PFSK-1 (cell line): ENCODE measurements around the gene PTPRM.

Experiments
- FOXP2 ChIP-seq: optimal IDR thresholded peaks from 2 replicates; pipeline ENCODE3; 2011; ENCODE audit warnings: borderline replicate concordance, control low read depth, inconsistent platforms; ENCODE audit not compliant: insufficient read depth; ENCODE audit errors: extremely low read length, extremely low read depth
- POLR2AphosphoS5 ChIP-seq: IDR thresholded peaks from 2 replicates; pipeline ENCODE4 v1.6.1; 2012; ENCODE audit warnings: low read depth, mild to moderate bottlenecking, control low read depth, low read length, moderate library complexity
- SIN3A ChIP-seq: IDR thresholded peaks from 2 replicates; pipeline ENCODE4 v1.6.1; 2012; ENCODE audit warnings: mild to moderate bottlenecking, low read length, moderate library complexity, borderline replicate concordance; ENCODE audit not compliant: insufficient read depth
- TAF1 ChIP-seq: IDR thresholded peaks from 2 replicates; pipeline ENCODE4 v1.6.1; 2012; ENCODE audit warnings: low read length, control low read depth, borderline replicate concordance; ENCODE audit not compliant: insufficient read depth
- TF ChIP-seq, protein P1 (sequence below), 2 experiments: IDR thresholded peaks; 2 replicates each; pipeline versions ENCODE4 v1.6.1 to v1.8.0; 2011 to 2012; ENCODE audit warnings: low read depth in 2 of 2, low read length in 2 of 2, control low read depth in 1 of 2, inconsistent platforms in 1 of 2, mild to moderate bottlenecking in 1 of 2, moderate library complexity in 1 of 2; ENCODE audit not compliant: insufficient read depth in 1 of 2

PTPRM gene

DNA sequence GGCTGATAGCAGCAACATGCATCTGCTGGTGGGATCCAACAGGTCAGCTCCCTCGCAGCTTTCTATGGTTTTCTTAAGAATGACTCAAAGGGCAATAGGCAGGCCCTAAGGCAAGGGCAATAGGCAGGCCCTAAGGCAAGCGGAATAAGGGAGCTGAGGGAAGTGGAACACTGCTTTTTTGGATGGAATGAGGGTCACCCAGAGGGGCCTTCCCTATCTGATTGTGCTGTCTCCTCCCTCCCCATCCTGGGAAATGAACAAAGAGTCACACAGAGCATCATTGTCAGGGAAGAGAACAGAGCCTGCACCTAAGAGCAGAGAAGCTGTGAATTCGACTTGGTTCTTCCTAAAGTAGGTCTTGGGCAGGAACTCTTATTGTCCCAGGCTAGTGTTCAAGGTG is 43.3 kb upstream of the PTPRM start:
- TF ChIP-seq, protein P1, sequence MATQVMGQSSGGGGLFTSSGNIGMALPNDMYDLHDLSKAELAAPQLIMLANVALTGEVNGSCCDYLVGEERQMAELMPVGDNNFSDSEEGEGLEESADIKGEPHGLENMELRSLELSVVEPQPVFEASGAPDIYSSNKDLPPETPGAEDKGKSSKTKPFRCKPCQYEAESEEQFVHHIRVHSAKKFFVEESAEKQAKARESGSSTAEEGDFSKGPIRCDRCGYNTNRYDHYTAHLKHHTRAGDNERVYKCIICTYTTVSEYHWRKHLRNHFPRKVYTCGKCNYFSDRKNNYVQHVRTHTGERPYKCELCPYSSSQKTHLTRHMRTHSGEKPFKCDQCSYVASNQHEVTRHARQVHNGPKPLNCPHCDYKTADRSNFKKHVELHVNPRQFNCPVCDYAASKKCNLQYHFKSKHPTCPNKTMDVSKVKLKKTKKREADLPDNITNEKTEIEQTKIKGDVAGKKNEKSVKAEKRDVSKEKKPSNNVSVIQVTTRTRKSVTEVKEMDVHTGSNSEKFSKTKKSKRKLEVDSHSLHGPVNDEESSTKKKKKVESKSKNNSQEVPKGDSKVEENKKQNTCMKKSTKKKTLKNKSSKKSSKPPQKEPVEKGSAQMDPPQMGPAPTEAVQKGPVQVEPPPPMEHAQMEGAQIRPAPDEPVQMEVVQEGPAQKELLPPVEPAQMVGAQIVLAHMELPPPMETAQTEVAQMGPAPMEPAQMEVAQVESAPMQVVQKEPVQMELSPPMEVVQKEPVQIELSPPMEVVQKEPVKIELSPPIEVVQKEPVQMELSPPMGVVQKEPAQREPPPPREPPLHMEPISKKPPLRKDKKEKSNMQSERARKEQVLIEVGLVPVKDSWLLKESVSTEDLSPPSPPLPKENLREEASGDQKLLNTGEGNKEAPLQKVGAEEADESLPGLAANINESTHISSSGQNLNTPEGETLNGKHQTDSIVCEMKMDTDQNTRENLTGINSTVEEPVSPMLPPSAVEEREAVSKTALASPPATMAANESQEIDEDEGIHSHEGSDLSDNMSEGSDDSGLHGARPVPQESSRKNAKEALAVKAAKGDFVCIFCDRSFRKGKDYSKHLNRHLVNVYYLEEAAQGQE (IDR thresholded peaks at IDR 0.05; ENCODE audit: insufficient read depth in 1 of 2, low read depth in 2 of 2, low read length in 2 of 2), result no peak
- TF ChIP-seq POLR2AphosphoS5 (no peak), SIN3A (no peak), FOXP2 (no peak), TAF1 (no peak)

DNA sequence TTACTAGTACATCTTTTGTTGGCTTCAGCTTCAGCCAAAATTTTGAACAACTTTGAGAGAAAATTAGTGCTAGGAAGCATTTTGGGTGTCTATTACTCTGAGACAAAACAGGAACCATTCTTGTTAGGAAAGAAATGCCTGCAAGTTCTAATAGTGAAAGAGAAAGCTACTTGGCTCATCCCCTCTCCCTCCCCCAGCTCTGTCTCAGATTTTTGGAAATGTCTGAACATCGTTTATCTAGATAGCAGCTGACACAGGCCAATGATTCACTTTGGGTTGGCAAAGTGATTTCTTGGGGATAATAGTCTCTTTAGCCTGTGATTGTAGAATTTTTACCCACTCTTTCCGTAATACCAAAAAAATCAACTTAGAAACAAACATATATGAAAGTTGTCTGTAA is 42.3 kb upstream of the PTPRM start:
- TF ChIP-seq, protein P1 (IDR thresholded peaks at IDR 0.05; ENCODE audit: insufficient read depth in 1 of 2, low read depth in 2 of 2, low read length in 2 of 2), result no peak
- TF ChIP-seq SIN3A, result no peak
- TF ChIP-seq FOXP2, result no peak
- no peak for TF ChIP-seq POLR2AphosphoS5
- no peak for TF ChIP-seq TAF1

DNA sequence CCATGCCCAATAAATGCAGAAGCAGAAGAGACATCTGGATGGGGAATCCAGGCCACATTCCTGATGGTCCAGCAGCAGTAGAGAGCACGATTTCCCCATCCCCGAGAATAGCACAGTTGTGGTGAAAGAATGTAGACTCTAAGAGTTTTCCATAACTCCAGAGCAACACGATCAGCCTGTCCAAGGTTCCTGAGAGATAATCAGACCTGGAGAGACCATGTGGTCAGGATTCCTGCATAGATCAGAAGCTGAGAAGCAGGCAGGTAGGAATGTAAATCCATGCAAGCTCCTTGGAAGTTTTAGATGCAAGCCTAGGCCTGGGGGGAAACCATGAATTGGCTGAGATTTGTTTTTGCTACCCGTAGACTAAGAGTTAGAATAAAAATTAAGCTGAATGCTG is 34.2 kb upstream of the PTPRM start:
- TF ChIP-seq TAF1, result no peak
- TF ChIP-seq SIN3A, result no peak
- no peak for TF ChIP-seq POLR2AphosphoS5
- no peak for TF ChIP-seq FOXP2
- TF ChIP-seq, protein P1 (IDR thresholded peaks at IDR 0.05; ENCODE audit: insufficient read depth in 1 of 2, low read depth in 2 of 2, low read length in 2 of 2), result no peak

DNA sequence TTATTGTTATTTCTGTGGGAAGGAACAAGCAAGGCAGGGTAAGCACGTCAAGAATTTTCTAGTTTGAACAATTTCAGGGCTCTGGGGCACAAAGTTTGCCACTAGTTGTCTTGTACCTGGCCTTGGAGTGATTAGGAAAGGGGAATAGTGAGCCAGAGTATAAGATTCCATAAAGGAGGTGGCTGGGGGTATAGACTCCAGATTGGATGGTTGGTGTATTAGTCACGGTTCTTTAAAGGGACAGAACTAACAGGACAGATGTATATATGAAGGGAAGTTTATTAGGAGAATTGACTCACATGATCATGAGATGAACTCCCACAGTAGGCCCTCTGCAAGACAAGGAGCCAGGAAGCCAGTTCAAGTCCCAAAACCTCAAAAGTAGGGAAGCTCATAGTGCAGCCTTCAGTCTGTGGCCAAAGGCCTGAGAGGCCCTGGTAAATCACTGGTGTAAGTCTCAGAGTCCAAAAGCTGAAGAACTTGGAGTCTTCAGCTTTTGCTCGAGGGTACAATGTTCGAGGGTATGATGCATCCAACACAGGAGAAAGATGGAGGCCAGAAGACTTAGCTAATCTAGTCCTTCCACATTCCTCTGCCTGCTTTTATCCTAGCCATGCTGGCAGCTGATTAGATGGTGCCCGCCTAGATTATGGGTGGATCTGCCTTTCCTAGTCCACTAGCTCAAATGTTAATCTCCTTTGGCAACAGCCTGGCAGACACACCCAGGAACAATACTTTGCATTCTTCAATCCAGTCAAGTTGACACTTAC is 31.5 kb upstream of the PTPRM start:
- TF ChIP-seq POLR2AphosphoS5 (no peak), FOXP2 (no peak), TAF1 (no peak), SIN3A (no peak)
- TF ChIP-seq, protein P1 (IDR thresholded peaks at IDR 0.05; ENCODE audit: insufficient read depth in 1 of 2, low read depth in 2 of 2, low read length in 2 of 2), result no peak

DNA sequence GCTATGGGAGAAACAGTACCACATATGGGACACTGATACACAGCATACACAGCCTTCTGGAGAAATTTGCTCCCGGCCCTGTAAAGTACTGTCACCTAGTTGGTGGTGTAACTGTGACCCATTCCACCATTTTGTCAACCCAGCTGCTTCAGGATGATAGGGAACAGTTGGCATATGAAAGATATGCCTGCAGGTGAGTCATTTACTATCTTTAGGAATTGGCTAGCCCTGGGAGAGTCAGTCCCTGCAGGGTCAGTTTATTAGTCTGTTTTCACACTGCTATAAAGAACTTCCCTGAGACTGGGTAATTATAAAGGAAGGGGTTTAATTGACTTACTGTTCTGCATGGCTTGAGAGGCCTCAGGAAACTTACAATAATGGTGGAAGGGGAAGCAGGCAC is 30.0 kb upstream of the PTPRM start:
- TF ChIP-seq, protein P1 (IDR thresholded peaks at IDR 0.05; ENCODE audit: insufficient read depth in 1 of 2, low read depth in 2 of 2, low read length in 2 of 2), result no peak
